Kidney (tissue), 14 donors: Measurements from ENCODE around the gene POLR1C. TPM values are rescaled to one million over a fixed set of nuclear protein-coding genes. Genes with fewer than 3 reads are reported as not detected.

Experiments
- DNase-seq, 5 donors: peaks; one replicate each; pipeline ENCODE4 v3.0.0-alpha.2; 2013 to 2020
- FAIRE-seq: peaks from 2 replicates; lab custom pipeline; 2012; peaks lifted over from hg19 to GRCh38; lab: Jason Lieb, UNC
- H3K27ac ChIP-seq, 2 donors: one replicate each; pipeline ENCODE4 v1.7.0; 2013; ENCODE audit warnings: low read depth in 2 of 2, low read length in 2 of 2, inconsistent platforms in 1 of 2
- H3K27me3 ChIP-seq: one replicate; pipeline ENCODE4 v1.7.1; 2013; ENCODE audit warnings: low read length, inconsistent platforms; ENCODE audit not compliant: control insufficient read depth, insufficient read depth
- H3K36me3 ChIP-seq, 3 donors: one replicate each; pipeline versions ENCODE4 v1.7.0 to v1.7.1; 2013; ENCODE audit warnings: low read length in 3 of 3, control low read depth in 1 of 3, inconsistent platforms in 1 of 3; ENCODE audit not compliant: insufficient read depth in 3 of 3, control insufficient read depth in 2 of 3
- H3K4me1 ChIP-seq, 3 donors: one replicate each; pipeline versions ENCODE4 v1.7.0 to v1.7.1; 2013; ENCODE audit warnings: low read length in 3 of 3, inconsistent platforms in 1 of 3, low read depth in 1 of 3; ENCODE audit not compliant: control insufficient read depth in 2 of 3, insufficient read depth in 2 of 3
- H3K4me3 ChIP-seq, 3 donors: one replicate each; pipeline versions ENCODE4 v1.7.0 to v1.8.1; 2013; ENCODE audit warnings: low read length in 3 of 3, control low read depth in 1 of 3, inconsistent platforms in 1 of 3
- H3K9ac ChIP-seq, 3 donors: one replicate each; pipeline versions ENCODE4 v1.7.0 to v1.7.1; 2013; ENCODE audit warnings: low read length in 3 of 3, control low read depth in 1 of 3, inconsistent platforms in 1 of 3
- H3K9me3 ChIP-seq, 3 donors: one replicate each; pipeline versions ENCODE4 v1.7.0 to v1.7.1; 2013; ENCODE audit warnings: low read length in 3 of 3, control low read depth in 1 of 3, inconsistent platforms in 1 of 3; ENCODE audit not compliant: control insufficient read depth in 2 of 3, insufficient read depth in 1 of 3
- intact Hi-C: fragments of 100-400 bp; cut with DNase I; formaldehyde crosslinking; loops from one replicate; pipeline ENCODE4 v1.11.1; 2022
- polyA plus RNA-seq: library from polyadenylated mRNA; stranded (reverse); fragments of 350-450 nt; fragmentation: Illumina TruSeq; extraction: RNeasy Lipid Tissue Mini Kit (QIAGEN cat#74804); gene quantifications from one replicate; pipeline ENCODE4 v1.2.3, GENCODE V29; 2014; ENCODE audit warnings: low read depth, low replicate concordance; ENCODE audit not compliant: insufficient read depth
- total RNA-seq: library from RNA; stranded (reverse); fragmentation: NEBNext Ultra II Directional; extraction: Animal tissue kit (Norgen Biotek cat#: 25700); gene quantifications from one replicate; pipeline ENCODE4 v1.2.1, GENCODE V29; 2021
- TF ChIP-seq, protein P1 (sequence below): IDR thresholded peaks from 3 replicates; pipeline ENCODE4 v1.5.1; 2012; ENCODE audit warnings: mild to moderate bottlenecking, moderate library complexity, borderline replicate concordance; ENCODE audit not compliant: insufficient read depth; ENCODE audit errors: extremely low read depth
- donor health status: control.
- donor health status: control.
- donor health status: control.
- donor health status: control.
- donor health status: control.
- donor health status: DM: yes; HTN: yes; CAD: no.
- donor health status: Normal renal cell carcinoma (clear cell type).

POLR1C gene
- total and polyA plus RNA-seq, 2 donors from 2014 or later: 27.5 to 41.3 TPM

GRCh38 chr6:43481075-43481474, 35.8 kb upstream of the POLR1C start:
- DNase-seq (no peak), FAIRE-seq (no peak)
- intact Hi-C loops: no loop called here
- Histone ChIP-seq H3K4me3 (no peak overlapping the region), H3K9me3 (no peaks in the 10 kb centered on the region), H3K9ac (no peak overlapping the region), H3K27me3 (no peaks in the 10 kb centered on the region), H3K27ac (no peak overlapping the region), H3K4me1 (peaks cover 4 to 11% (median 6%) of the 10 kb centered on the region in 3 donors), H3K36me3 (peaks cover 0 to 2% (median 0%) of the 10 kb centered on the region in 3 donors)
- TF ChIP-seq, protein P1, sequence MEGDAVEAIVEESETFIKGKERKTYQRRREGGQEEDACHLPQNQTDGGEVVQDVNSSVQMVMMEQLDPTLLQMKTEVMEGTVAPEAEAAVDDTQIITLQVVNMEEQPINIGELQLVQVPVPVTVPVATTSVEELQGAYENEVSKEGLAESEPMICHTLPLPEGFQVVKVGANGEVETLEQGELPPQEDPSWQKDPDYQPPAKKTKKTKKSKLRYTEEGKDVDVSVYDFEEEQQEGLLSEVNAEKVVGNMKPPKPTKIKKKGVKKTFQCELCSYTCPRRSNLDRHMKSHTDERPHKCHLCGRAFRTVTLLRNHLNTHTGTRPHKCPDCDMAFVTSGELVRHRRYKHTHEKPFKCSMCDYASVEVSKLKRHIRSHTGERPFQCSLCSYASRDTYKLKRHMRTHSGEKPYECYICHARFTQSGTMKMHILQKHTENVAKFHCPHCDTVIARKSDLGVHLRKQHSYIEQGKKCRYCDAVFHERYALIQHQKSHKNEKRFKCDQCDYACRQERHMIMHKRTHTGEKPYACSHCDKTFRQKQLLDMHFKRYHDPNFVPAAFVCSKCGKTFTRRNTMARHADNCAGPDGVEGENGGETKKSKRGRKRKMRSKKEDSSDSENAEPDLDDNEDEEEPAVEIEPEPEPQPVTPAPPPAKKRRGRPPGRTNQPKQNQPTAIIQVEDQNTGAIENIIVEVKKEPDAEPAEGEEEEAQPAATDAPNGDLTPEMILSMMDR: no peak

DNA sequence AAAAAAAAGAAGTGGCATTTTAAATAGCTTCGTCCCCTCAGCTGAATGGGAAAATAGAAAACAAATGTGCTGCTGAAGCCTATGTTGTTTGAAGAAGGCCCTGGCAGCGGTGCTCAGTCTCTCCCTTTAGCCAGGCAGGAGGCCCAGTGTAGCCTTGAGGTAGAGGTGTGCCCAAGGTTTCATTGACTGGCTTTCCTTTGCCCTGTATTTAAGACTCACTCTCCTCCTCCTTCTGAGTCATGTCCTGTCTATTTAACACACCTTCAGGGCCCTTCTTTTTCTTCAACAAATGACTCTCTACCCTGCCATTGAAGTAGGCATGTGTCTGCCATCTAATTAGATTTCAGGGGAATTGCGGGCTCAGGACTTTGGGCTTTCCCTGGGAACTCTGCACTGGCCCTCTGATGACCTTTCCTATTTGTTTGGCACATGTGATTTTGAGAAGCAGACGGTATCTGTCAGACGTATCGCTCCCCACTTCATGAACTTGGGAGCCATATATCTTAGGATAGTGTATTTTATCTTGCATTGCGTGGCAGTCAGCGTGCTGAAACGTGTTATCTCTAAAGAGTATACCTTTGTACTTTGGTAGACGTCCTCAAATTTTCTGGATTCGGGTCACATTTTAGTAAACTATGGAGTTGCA, 35.2 kb upstream of the POLR1C start:
- intact Hi-C loops: no loop called here

DNA sequence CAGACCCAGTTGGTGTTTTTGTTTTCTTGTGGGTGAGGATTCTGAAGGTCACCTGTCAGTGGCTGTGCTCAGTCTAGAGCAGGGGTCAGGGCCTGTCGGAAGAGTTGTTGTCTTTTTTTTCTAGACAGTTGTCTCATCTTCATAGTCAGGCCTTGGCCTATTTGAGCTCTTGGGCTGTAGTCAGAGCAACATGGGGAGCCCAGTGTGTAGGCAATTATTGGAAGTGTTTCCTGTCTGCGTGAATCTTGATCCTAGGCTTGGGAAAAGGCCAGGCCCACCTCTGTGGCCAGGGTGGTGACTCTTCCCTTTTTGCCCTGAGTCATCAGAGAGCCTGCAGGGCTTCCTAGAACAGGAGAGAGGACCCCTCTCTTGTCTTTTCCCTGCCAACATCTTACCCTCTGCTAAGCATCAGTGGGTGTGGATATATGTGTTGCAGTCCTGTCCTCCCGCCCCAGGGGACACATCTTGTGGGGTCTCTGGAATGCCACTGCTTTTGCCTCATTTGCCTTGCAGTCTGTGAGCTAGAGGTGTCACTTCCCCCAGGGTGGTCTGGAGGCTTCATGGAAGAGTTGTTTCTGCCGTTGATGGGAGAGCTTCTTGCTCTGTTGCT, 28.1 kb upstream of the POLR1C start:
- H3K4me3 ChIP-seq: no peak overlapping the region
- H3K27ac ChIP-seq: no peak overlapping the region
- intact Hi-C loops: no loop called here
- no peaks in the 10 kb centered on the region for H3K9me3 ChIP-seq
- H3K9ac ChIP-seq: no peak overlapping the region
- no peaks in the 10 kb centered on the region for H3K27me3 ChIP-seq
- FAIRE-seq (no peak), DNase-seq (no peak)
- TF ChIP-seq, protein P1: no peak
- H3K4me1 ChIP-seq: peaks cover 0 to 19% (median 2%) of the 10 kb centered on the region in 3 donors
- H3K36me3 ChIP-seq: peaks cover 0 to 4% (median 0%) of the 10 kb centered on the region in 3 donors

More for the DNA sequence above, 35.2 kb upstream of the POLR1C start:
- H3K27me3 ChIP-seq: no peaks in the 10 kb centered on the region
- no peaks in the 10 kb centered on the region for H3K9me3 ChIP-seq
- FAIRE-seq (no peak), DNase-seq (no peak)
- H3K36me3 ChIP-seq: peaks cover 0 to 2% (median 0%) of the 10 kb centered on the region in 3 donors
- H3K27ac ChIP-seq: no peak overlapping the region
- H3K9ac ChIP-seq: no peak overlapping the region
- TF ChIP-seq, protein P1: no peak
- H3K4me1 ChIP-seq: peaks cover 4 to 11% (median 6%) of the 10 kb centered on the region in 3 donors
- no peak overlapping the region for H3K4me3 ChIP-seq
